GM10248 (cell line): Measurements from ENCODE around the gene SLC16A7.

Experiments
- CTCF ChIA-PET: fragments of 300-600 bp; sonication (Branson Sonifier 250); formaldehyde crosslinking; extraction: SDS; loops from one replicate; lab custom pipeline; 2021; ENCODE audit warnings: antibody characterized with exemption; lab: Yijun Ruan, JAX
- POLR2A ChIA-PET: fragments of 350-650 bp; sonication (Branson Sonifier 250); formaldehyde crosslinking; extraction: SDS; loops from one replicate; lab custom pipeline; 2020; ENCODE audit warnings: antibody characterized with exemption; lab: Yijun Ruan, JAX
- DNase-seq: peaks from one replicate; pipeline ENCODE4 v3.0.0; 2012; ENCODE audit errors: extremely low spot score
- CTCF ChIP-seq: IDR thresholded peaks from 2 replicates; pipeline ENCODE4 v1.5.1; 2012; ENCODE audit warnings: mild to moderate bottlenecking, low read depth; ENCODE audit errors: extremely low read depth, missing control alignments, control extremely low read depth

The SLC16A7 gene

GRCh38 chr12:59768031-59768430 is 172.2 kb downstream of the SLC16A7 start:
- no peak for TF ChIP-seq CTCF
- POLR2A ChIA-PET, result no interaction called here
- no peak for DNase-seq
- CTCF ChIA-PET, result interaction anchor here (1.3 kb wide), 1 partner anchor 37 kb away, joined by 3 read pairs; no protein-coding TSS in a partner anchor

- ChIA-PET CTCF (no interaction called here), POLR2A (no interaction called here)
- no peak for DNase-seq
- no peak for TF ChIP-seq CTCF
Measured at GRCh38 chr12:59780605-59781135, 184.8 kb downstream of the SLC16A7 start.

GRCh38 chr12:59787610-59788009 is 191.8 kb downstream of the SLC16A7 start:
- DNase-seq, result no peak
- no peak for TF ChIP-seq CTCF
- ChIA-PET POLR2A (no interaction called here), CTCF (no interaction called here)

- DNase-seq, result no peak
- TF ChIP-seq CTCF, result no peak
- ChIA-PET CTCF (no interaction called here), POLR2A (no interaction called here)
Measured at GRCh38 chr12:59792647-59793046, 196.8 kb downstream of the SLC16A7 start.

GRCh38 chr12:59803735-59804134 is 207.9 kb downstream of the SLC16A7 start:
- TF ChIP-seq CTCF, result no peak
- POLR2A ChIA-PET, result no interaction called here
- DNase-seq, result no peak
- CTCF ChIA-PET, result interaction anchor here (1.0 kb wide), 1 partner anchor 9 kb away, joined by 3 read pairs; no protein-coding TSS in a partner anchor

GRCh38 chr12:59808317-59808910 is 212.6 kb downstream of the SLC16A7 start:
- POLR2A ChIA-PET, result no interaction called here
- CTCF ChIA-PET, result interaction anchor here (0.7 to 5.8 kb wide), 16 partner anchors 9 to 411 kb away, joined by 3 to 20 read pairs (median 4); partner anchors contain the start of gene SLC16A7
- DNase-seq, result peak; percentile 43
- peak; percentile 64 for TF ChIP-seq CTCF
